GM12801 (cell line): Measurements from ENCODE around the gene DIS3L2.

Experiments used
- TF ChIP-seq, protein P1 (sequence below): IDR thresholded peaks from one replicate; pipeline ENCODE4 v1.5.1; 2011; ENCODE audit warnings: control low read depth; ENCODE audit not compliant: insufficient read length; ENCODE audit errors: extremely low read depth

Gene DIS3L2

DNA sequence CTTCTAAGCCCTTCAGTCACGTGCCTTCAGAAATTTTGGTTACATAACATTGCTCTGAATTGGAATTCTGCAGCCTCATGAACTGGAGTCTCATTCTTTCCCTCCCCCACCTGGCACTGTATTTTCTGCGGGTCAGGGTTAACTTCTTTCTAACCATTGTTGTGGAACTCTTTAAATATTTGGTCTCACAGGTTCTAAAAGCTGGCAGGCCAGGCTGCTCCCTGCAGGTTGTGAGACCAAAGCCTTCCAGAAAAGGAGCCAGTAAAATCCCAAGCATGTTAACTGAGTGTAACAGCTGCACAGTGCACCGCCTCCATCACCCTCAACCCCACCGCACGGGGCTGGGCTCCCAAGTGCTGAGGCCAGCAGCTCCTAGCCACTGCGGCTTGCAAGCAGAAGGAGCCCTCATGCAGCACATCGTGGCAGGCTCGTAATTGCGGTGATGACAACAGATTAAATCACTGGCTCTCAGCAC lies 243.0 kb downstream of the DIS3L2 start:
- TF ChIP-seq, protein P1, sequence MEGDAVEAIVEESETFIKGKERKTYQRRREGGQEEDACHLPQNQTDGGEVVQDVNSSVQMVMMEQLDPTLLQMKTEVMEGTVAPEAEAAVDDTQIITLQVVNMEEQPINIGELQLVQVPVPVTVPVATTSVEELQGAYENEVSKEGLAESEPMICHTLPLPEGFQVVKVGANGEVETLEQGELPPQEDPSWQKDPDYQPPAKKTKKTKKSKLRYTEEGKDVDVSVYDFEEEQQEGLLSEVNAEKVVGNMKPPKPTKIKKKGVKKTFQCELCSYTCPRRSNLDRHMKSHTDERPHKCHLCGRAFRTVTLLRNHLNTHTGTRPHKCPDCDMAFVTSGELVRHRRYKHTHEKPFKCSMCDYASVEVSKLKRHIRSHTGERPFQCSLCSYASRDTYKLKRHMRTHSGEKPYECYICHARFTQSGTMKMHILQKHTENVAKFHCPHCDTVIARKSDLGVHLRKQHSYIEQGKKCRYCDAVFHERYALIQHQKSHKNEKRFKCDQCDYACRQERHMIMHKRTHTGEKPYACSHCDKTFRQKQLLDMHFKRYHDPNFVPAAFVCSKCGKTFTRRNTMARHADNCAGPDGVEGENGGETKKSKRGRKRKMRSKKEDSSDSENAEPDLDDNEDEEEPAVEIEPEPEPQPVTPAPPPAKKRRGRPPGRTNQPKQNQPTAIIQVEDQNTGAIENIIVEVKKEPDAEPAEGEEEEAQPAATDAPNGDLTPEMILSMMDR: no peak

DNA sequence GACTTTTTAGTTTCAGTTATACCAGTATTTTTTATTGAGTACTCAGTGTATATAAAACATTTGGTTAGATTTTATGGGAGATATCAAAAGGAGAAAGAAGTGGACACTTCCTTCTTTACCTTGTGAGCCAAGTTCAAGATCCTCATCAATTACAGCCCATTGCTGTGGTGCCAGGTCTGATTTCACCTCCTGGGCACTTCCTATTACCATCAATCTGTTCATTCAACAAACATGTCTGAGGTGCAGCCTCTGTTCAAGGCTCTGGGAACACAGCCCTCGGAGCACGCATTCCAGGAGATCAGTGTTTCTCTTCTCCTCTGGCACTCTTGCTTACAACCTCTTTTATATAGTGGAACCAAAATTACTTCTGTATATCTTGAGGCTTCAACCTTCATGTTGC lies 245.7 kb downstream of the DIS3L2 start:
- TF ChIP-seq, protein P1: no peak

DNA sequence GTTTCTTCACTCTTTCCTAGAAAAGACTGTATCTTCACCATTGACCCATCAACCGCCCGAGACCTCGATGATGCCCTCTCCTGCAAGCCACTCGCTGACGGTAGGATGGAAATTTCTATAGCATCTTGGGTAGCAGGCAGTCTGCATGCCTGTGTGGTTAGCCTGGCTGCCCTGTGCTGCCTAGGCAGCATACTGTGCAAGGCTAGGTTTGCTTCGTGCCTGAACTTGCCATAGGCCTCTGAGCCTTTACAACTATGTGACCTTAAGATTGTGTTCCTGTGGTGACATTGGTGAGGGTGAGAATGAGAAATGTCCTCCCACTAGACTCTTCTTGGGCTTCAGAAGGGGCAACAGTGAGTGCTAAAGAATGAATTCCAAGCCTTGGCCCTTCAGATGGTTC lies 248.8 kb downstream of the DIS3L2 start:
- TF ChIP-seq, protein P1: no peak

DNA sequence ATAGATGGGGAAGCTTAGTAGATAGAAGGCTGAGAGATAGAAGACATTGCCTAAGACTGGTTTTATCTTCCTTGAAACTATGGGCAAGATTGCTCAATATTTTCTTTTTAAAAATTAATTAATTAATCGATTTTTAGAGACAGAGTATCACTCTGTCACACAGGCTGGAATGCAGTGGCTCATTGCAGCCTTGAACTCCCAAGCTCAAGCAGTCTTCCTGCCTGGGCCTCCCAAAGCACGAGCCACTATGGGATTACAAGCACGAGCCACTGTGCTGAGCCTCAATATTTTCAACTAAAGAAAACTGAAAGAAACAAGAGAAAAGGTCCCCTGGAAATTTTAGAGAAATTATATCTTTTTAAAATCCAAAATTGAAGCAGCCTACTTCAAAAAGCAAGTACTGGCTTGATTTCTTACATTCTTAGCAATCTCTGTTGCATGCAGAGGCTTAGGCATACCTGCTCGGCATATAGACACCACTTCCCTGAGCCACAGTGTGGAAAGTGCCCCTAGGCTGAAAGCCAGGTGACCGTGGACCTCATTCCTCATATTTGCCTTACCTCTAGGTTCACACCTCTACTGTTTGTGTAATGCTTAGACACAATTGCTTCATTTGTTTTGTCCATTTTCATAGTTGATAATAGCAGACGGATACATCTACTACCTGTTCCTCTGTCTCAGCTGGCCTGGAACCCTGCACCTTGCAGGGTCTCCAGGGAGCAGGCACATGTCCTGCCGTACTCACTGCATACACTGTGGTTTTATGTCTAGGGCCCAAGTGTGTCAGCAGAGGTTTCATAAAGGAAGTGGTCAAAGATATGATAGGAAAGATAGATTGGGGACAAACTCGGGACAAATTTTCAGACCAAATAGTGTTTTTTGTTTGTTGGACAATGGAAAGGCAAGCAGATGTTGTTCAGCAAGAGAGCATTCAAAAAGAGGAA lies 250.5 kb downstream of the DIS3L2 start:
- TF ChIP-seq, protein P1: no peak

DNA sequence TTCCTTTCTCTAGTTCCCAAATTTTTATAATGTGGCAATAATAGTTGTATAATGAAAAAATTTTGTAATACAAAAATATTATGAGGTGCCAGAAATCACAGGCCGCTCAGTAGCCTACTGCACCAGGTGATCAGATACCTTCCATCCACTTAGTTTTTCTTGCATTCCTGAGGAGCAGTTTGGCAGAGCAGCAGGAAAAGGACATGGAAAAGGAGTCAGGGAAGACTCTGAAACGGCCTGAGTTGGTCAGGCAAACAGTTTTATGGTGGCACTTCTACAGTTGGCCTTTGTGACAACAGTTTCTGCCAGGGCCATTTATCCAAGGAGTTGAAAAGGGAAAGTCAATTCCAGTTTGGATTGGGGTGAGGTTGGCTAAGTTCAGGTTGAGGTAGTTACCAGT lies 251.7 kb downstream of the DIS3L2 start:
- TF ChIP-seq, protein P1: no peak

DNA sequence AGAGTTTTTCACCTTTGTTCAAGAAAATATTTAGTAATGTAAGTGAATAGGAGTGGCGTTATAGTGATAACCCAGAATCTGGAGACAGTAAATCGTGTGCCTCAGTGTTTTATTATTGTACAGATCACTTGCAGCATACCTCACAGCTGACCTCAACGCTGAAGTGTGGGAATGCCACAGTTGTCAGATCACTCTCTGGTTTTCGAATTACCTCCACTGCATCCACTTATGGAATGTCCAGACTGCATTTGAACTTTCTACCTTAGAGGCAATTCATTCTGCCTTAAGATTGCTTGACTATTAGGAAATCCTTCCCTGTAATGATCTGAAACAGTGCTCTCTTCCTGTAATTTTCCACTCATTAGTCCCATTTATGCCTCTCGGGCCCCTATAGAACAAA lies 252.5 kb downstream of the DIS3L2 start:
- TF ChIP-seq, protein P1: no peak

DNA sequence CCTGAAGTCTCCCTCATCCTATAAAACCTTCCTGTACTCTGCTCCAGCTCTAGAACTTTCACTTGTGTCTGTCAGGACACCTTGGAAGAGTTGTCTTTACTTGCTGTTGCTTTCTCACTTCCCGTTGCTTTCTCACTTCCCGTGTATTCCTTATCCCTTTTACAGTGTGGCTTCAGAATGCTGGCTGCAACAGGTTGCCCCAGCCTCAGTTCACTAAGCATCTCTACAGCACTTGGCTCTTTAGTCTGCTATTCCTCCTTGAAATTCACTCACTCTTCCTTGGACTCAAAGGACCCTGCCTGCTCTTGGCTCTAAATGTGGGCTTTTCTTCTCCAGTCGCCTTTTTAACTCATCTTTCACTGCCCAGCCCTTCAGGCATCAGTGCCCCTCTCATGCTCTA lies 254.5 kb downstream of the DIS3L2 start:
- TF ChIP-seq, protein P1: no peak
